Cerebellar cortex (tissue), 1 donor: Measurements from ENCODE around the gene SPAM1.
"Not testable (repeated sequence)": the region's sequence is repeated elsewhere in the genome, so short reads cannot be mapped to it uniquely, and the experiment has no call there.

Experiments
- DNase-seq: peaks from one replicate; pipeline ENCODE4 v3.0.0-alpha.2; 2015; ENCODE audit warnings: low spot score

Gene SPAM1

GRCh38 chr7:123958186-123958703, 33.2 kb downstream of the SPAM1 start:
- DNase-seq = no peak

GRCh38 chr7:123961771-123962170, 36.7 kb downstream of the SPAM1 start:
- DNase-seq = no peak

- no peak for DNase-seq
Measured at GRCh38 chr7:123966936-123967335, 41.9 kb downstream of the SPAM1 start.

GRCh38 chr7:123972045-123972444, 47.0 kb downstream of the SPAM1 start:
- DNase-seq = no peak

GRCh38 chr7:123972831-123973230, 47.8 kb downstream of the SPAM1 start:
- DNase-seq = no peak

GRCh38 chr7:123974326-123974908, 49.4 kb downstream of the SPAM1 start:
- no peak for DNase-seq

- no peak for DNase-seq
Measured at GRCh38 chr7:123975084-123975483, 50.0 kb downstream of the SPAM1 start.

- no peak for DNase-seq
Measured at GRCh38 chr7:123977081-123977480, 52.0 kb downstream of the SPAM1 start.

- no peak for DNase-seq
Measured at GRCh38 chr7:123979876-123980275, 54.8 kb downstream of the SPAM1 start.

- DNase-seq = no peak
Measured at GRCh38 chr7:123987445-123987844, 62.4 kb downstream of the SPAM1 start.

GRCh38 chr7:123992913-123993518, 68.0 kb downstream of the SPAM1 start:
- DNase-seq = no peak

GRCh38 chr7:123993996-123994395, 69.0 kb downstream of the SPAM1 start:
- no peak for DNase-seq

- DNase-seq = no peak
Measured at GRCh38 chr7:123994449-123994848, 69.4 kb downstream of the SPAM1 start.

GRCh38 chr7:123995617-123996326, 70.7 kb downstream of the SPAM1 start:
- no peak for DNase-seq

- DNase-seq = no peak
Measured at GRCh38 chr7:123996327-123996625, 71.2 kb downstream of the SPAM1 start.

GRCh38 chr7:123998921-123999320, 73.9 kb downstream of the SPAM1 start:
- no peak for DNase-seq

- no peak for DNase-seq
Measured at GRCh38 chr7:123999703-124000102, 74.7 kb downstream of the SPAM1 start.

- DNase-seq = not testable (repeated sequence)
Measured at GRCh38 chr7:124008296-124008695, 83.3 kb downstream of the SPAM1 start.

GRCh38 chr7:124009321-124009720, 84.3 kb downstream of the SPAM1 start:
- DNase-seq = no peak
